HepG2 (cell line): ENCODE data around the gene FAM131A. TPM values are rescaled to one million over a fixed set of nuclear protein-coding genes. Genes with fewer than 3 reads are reported as not detected.

ENCODE experiments used
- ARNT2 ChIP-seq: sonication (generic); formaldehyde crosslinking; IDR thresholded peaks from 2 replicates; pipeline ENCODE4 v1.8.0; 2022; ENCODE audit warnings: mild to moderate bottlenecking, low read depth, missing genetic modification reagents, moderate library complexity
- CAMTA2 ChIP-seq: sonication (generic); formaldehyde crosslinking; IDR thresholded peaks from 2 replicates; pipeline ENCODE4 v1.4.0; 2020; ENCODE audit warnings: mild to moderate bottlenecking, missing genetic modification reagents, borderline replicate concordance
- DPF2 ChIP-seq: sonication (generic); formaldehyde crosslinking; IDR thresholded peaks from 2 replicates; pipeline ENCODE4 v1.4.0; 2020; ENCODE audit warnings: mild to moderate bottlenecking, low read depth, missing genetic modification reagents, borderline replicate concordance
- EP300 ChIP-seq, 3 experiments: sonication (generic) in 1 of 3; formaldehyde crosslinking in 1 of 3; IDR thresholded peaks; 2 replicates each; pipeline versions ENCODE4 v1.5.1 to v1.6.1; 2011 to 2020; ENCODE audit warnings: low read depth in 2 of 3, low read length in 2 of 3, borderline replicate concordance in 1 of 3, improper control_type of control experiment in 1 of 3, mild to moderate bottlenecking in 1 of 3, missing genetic modification reagents in 1 of 3, moderate library complexity in 1 of 3
- GFI1 ChIP-seq: sonication (generic); formaldehyde crosslinking; IDR thresholded peaks from 2 replicates; pipeline ENCODE4 v1.5.0; 2020; ENCODE audit warnings: missing genetic modification reagents, mild to moderate bottlenecking, borderline replicate concordance
- KDM6A ChIP-seq: IDR thresholded peaks from 2 replicates; pipeline ENCODE4 v1.6.1; 2016; ENCODE audit warnings: low read depth
- REPIN1 ChIP-seq: sonication (generic); formaldehyde crosslinking; IDR thresholded peaks from 2 replicates; pipeline ENCODE4 v1.8.0; 2022; ENCODE audit warnings: missing genetic modification reagents, low read depth, mild to moderate bottlenecking, borderline replicate concordance
- RFXANK ChIP-seq: IDR thresholded peaks from 2 replicates; pipeline ENCODE4 v1.6.1; 2016
- SMARCE1 ChIP-seq: fragments of 450-650 bp; IDR thresholded peaks from 2 replicates; pipeline ENCODE4 v1.6.1; 2017; ENCODE audit warnings: borderline replicate concordance
- ZFP62 ChIP-seq: sonication (generic); formaldehyde crosslinking; IDR thresholded peaks from 2 replicates; pipeline ENCODE4 v1.4.0; 2020; ENCODE audit warnings: missing genetic modification reagents
- ZNF121 ChIP-seq: sonication (generic); formaldehyde crosslinking; IDR thresholded peaks from 2 replicates; pipeline ENCODE4 v1.5.0; 2020; ENCODE audit warnings: mild to moderate bottlenecking, missing genetic modification reagents
- ZNF674 ChIP-seq: sonication (generic); formaldehyde crosslinking; IDR thresholded peaks from 2 replicates; pipeline ENCODE4 v1.5.0; 2020; ENCODE audit warnings: low read depth, mild to moderate bottlenecking, missing genetic modification reagents
- ZNF850 ChIP-seq: sonication (generic); formaldehyde crosslinking; conservative IDR thresholded peaks from 2 replicates; pipeline ENCODE4 v1.9.0; 2021; ENCODE audit warnings: mild to moderate bottlenecking, missing genetic modification reagents
- polyA plus RNA-seq, 8 experiments: library from polyadenylated mRNA; depleted of rRNA in 3 of 8; stranded (reverse) in 7 of 8; unstranded in 1 of 8; fragments of >200 nt; fragmentation: Illumina TruSeq in 4 of 8; extraction: Trizol in 4 of 8; gene quantifications; 2 replicates each; pipeline versions ENCODE4 v1.2.1 to v1.2.3, GENCODE V29; 2011 to 2016; ENCODE audit warnings: low read depth in 4 of 8, missing spikeins in 1 of 8, mixed read lengths in 1 of 8; ENCODE audit not compliant: insufficient read depth in 1 of 8
- total RNA-seq, 5 experiments: library from RNA; depleted of rRNA; stranded (reverse); fragments of >200 nt; fragmentation: Illumina TruSeq; extraction: Trizol; gene quantifications; 2 replicates each; pipeline ENCODE4 v1.2.3, GENCODE V29; 2016; ENCODE audit warnings: low read depth in 1 of 5
- TF ChIP-seq, protein P1 (sequence below): sonication (generic); formaldehyde crosslinking; IDR thresholded peaks from 2 replicates; pipeline ENCODE4 v1.5.0; 2020; ENCODE audit warnings: mild to moderate bottlenecking, missing genetic modification reagents
- TF ChIP-seq, protein P2 (sequence below): sonication (generic); formaldehyde crosslinking; IDR thresholded peaks from 2 replicates; pipeline ENCODE4 v1.4.0; 2020; ENCODE audit warnings: missing genetic modification reagents
- TF ChIP-seq, protein P3 (sequence below): sonication (generic); formaldehyde crosslinking; IDR thresholded peaks from 2 replicates; pipeline ENCODE4 v1.4.0; 2020; ENCODE audit warnings: missing genetic modification reagents, mild to moderate bottlenecking, borderline replicate concordance
- TF ChIP-seq, protein P4 (sequence below): sonication (generic); formaldehyde crosslinking; IDR thresholded peaks from 2 replicates; pipeline ENCODE4 v1.5.1; 2020; ENCODE audit warnings: mild to moderate bottlenecking, missing genetic modification reagents, borderline replicate concordance

Gene FAM131A
- total and polyA plus RNA-seq, 2 of the 13 experiments (the other 11 are each of a cell fraction or from before 2014, with no cell fraction given): 9.2 to 9.3 TPM

DNA sequence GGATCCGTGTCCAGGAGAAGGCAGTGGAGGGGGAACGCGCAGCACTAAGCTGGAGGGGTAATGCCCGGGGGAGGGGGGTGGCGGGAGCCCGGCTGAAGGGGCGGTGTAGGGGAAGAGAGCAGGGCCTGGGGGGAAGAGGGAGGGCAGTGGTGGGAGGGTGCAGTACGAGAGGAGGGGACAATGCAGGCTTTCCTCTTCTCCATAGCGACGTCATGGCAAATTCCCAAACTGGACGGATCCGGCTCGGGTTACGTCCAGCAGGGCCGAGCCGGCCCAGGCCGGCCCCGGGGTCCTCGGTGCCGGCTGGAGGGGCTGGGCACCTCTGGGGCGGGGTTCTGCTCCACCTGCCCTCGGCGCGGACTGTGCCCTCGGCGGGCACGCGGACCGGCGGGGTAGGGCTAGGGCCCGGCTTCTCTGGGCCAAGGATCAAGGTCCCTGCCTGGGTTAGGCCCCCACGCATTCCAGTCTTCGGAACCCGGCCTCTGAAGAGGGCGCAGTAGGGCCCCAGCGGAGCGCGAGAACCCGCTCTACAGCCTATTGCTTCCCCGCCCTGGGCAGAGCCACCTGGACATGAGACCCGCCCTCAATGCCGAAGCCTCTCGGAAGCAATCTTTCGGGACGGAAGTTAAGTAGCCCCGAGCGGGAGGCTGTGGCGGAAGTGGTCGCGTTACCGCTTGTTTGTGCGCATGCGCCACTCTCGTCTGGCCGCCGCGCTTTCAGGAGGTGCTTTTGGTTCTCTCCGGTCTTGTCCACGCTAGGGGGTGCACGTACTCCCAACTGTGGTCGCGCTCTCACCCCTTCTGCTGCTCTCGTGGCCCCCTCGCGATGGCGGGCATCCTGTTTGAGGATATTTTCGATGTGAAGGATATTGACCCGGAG, 25.5 kb downstream of the FAM131A start (continued):
- TF ChIP-seq ARNT2 (CRISPR knock-in tag): peak; percentile 50; the same call in 1 of the 2 replicates
- TF ChIP-seq SMARCE1: no peak
- TF ChIP-seq CAMTA2 (CRISPR knock-in tag): no peak; the same call in 1 of the 2 replicates
- TF ChIP-seq, protein P1, sequence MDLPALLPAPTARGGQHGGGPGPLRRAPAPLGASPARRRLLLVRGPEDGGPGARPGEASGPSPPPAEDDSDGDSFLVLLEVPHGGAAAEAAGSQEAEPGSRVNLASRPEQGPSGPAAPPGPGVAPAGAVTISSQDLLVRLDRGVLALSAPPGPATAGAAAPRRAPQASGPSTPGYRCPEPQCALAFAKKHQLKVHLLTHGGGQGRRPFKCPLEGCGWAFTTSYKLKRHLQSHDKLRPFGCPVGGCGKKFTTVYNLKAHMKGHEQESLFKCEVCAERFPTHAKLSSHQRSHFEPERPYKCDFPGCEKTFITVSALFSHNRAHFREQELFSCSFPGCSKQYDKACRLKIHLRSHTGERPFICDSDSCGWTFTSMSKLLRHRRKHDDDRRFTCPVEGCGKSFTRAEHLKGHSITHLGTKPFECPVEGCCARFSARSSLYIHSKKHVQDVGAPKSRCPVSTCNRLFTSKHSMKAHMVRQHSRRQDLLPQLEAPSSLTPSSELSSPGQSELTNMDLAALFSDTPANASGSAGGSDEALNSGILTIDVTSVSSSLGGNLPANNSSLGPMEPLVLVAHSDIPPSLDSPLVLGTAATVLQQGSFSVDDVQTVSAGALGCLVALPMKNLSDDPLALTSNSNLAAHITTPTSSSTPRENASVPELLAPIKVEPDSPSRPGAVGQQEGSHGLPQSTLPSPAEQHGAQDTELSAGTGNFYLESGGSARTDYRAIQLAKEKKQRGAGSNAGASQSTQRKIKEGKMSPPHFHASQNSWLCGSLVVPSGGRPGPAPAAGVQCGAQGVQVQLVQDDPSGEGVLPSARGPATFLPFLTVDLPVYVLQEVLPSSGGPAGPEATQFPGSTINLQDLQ (CRISPR knock-in tag): peak; percentile 75
- TF ChIP-seq, protein P2, sequence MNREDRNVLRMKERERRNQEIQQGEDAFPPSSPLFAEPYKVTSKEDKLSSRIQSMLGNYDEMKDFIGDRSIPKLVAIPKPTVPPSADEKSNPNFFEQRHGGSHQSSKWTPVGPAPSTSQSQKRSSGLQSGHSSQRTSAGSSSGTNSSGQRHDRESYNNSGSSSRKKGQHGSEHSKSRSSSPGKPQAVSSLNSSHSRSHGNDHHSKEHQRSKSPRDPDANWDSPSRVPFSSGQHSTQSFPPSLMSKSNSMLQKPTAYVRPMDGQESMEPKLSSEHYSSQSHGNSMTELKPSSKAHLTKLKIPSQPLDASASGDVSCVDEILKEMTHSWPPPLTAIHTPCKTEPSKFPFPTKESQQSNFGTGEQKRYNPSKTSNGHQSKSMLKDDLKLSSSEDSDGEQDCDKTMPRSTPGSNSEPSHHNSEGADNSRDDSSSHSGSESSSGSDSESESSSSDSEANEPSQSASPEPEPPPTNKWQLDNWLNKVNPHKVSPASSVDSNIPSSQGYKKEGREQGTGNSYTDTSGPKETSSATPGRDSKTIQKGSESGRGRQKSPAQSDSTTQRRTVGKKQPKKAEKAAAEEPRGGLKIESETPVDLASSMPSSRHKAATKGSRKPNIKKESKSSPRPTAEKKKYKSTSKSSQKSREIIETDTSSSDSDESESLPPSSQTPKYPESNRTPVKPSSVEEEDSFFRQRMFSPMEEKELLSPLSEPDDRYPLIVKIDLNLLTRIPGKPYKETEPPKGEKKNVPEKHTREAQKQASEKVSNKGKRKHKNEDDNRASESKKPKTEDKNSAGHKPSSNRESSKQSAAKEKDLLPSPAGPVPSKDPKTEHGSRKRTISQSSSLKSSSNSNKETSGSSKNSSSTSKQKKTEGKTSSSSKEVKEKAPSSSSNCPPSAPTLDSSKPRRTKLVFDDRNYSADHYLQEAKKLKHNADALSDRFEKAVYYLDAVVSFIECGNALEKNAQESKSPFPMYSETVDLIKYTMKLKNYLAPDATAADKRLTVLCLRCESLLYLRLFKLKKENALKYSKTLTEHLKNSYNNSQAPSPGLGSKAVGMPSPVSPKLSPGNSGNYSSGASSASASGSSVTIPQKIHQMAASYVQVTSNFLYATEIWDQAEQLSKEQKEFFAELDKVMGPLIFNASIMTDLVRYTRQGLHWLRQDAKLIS: peak; percentile 76
- no peak for TF ChIP-seq ZNF674
- TF ChIP-seq ZFP62 (CRISPR knock-in tag): no peak
- TF ChIP-seq GFI1 (CRISPR knock-in tag): peak; percentile 52; the same call in 1 of the 2 replicates
- TF ChIP-seq KDM6A (CRISPR knock-in tag): peak; percentile 83
- TF ChIP-seq, protein P3, sequence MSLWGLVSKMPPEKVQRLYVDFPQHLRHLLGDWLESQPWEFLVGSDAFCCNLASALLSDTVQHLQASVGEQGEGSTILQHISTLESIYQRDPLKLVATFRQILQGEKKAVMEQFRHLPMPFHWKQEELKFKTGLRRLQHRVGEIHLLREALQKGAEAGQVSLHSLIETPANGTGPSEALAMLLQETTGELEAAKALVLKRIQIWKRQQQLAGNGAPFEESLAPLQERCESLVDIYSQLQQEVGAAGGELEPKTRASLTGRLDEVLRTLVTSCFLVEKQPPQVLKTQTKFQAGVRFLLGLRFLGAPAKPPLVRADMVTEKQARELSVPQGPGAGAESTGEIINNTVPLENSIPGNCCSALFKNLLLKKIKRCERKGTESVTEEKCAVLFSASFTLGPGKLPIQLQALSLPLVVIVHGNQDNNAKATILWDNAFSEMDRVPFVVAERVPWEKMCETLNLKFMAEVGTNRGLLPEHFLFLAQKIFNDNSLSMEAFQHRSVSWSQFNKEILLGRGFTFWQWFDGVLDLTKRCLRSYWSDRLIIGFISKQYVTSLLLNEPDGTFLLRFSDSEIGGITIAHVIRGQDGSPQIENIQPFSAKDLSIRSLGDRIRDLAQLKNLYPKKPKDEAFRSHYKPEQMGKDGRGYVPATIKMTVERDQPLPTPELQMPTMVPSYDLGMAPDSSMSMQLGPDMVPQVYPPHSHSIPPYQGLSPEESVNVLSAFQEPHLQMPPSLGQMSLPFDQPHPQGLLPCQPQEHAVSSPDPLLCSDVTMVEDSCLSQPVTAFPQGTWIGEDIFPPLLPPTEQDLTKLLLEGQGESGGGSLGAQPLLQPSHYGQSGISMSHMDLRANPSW (CRISPR knock-in tag): peak; percentile 74; the same call in 1 of the 2 replicates
- peak; percentile 90 for TF ChIP-seq ZNF121 (CRISPR knock-in tag)
- TF ChIP-seq, protein P4, sequence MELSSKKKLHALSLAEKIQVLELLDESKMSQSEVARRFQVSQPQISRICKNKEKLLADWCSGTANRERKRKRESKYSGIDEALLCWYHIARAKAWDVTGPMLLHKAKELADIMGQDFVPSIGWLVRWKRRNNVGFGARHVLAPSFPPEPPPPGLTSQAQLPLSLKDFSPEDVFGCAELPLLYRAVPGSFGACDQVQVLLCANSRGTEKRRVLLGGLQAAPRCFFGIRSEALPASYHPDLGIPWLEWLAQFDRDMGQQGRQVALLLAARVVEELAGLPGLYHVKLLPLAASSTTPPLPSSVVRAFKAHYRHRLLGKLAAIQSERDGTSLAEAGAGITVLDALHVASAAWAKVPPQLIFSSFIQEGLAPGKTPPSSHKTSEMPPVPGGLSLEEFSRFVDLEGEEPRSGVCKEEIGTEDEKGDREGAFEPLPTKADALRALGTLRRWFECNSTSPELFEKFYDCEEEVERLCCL (CRISPR knock-in tag): no peak
- TF ChIP-seq EP300 (IDR thresholded peaks at IDR 0.05; ENCODE audit: low read depth in 2 of 2, low read length in 2 of 2): peak; percentile 9 to 39; a peak in 1 of 4 replicates
- TF ChIP-seq EP300 (CRISPR knock-in tag; IDR thresholded peaks at IDR 0.05; ENCODE audit: borderline replicate concordance): peak; percentile 19; the same call in 1 of the 2 replicates
- peak; percentile 93; the same call in 1 of the 2 replicates for TF ChIP-seq ZNF850 (CRISPR knock-in tag)
- peak; percentile 95 for TF ChIP-seq REPIN1 (CRISPR knock-in tag)
- TF ChIP-seq DPF2: no peak
- TF ChIP-seq RFXANK (CRISPR knock-in tag): peak; percentile 27; the same call in 1 of the 2 replicates
